Cardiac fibroblast (primary cell): ENCODE measurements around the gene TBC1D5.

Source experiments
- DNase-seq, 2 donors: peaks; one replicate each; pipeline versions ENCODE4 v3.0.0 to v3.0.0-alpha.2; 2010; ENCODE audit warnings: low read depth in 2 of 2
- H3K4me3 ChIP-seq, 2 donors: replicated peaks in 1 of 2; 1 replicate in 1 of 2; 2 replicates in 1 of 2; pipeline ENCODE4 v1.5.1; 2011; ENCODE audit warnings: low read depth in 2 of 2, low read length in 2 of 2, mild to moderate bottlenecking in 2 of 2, moderate library complexity in 1 of 2
- TF ChIP-seq, protein P1 (sequence below): IDR thresholded peaks from one replicate; pipeline ENCODE4 v1.5.1; 2011; ENCODE audit warnings: low read depth, mild to moderate bottlenecking, low read length, inconsistent platforms

The TBC1D5 gene

DNA sequence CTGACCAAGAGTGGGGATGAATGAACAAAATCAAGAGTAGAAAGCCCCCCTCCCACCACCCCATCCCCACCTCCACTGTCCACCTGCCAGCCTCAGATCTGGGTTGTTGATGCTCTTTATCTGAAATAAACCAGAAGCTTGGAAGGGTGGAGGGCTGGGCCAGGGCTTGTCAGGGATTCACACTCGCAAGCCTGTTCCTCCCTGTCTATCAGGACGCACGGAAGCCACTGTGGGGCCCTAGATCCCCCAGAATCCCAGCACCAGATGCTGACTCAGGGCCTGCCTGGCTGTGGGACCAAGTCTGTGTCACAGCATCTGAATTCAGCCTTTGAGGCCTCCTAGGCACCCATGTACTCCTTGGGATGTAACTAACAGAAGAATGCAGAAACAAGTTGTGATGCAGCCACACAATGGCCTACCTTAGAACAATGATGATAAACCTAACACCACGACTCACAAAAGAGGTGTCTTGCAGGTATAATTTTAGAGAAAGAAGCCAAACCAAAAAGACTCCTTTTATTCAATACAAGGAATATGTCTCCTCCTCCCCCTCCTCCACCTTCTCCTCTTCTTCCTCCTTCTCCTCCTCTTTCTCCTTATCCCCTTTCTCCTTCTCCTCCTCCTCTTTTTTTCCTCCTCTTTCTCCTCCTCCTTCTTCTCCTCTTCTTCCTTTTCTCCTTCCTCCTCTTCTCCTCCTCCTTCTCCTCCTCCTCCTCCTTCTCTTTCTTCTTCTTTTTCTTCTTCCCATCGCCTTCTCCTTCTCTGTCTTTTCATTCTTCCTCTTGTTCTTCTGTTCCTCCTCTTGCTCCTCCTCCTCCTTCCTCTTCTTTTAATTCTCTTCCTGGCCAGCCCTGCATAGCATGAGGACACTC is 623.0 kb downstream of the TBC1D5 start:
- no peak for DNase-seq
- H3K4me3 ChIP-seq, result no peak overlapping the region
- TF ChIP-seq, protein P1, sequence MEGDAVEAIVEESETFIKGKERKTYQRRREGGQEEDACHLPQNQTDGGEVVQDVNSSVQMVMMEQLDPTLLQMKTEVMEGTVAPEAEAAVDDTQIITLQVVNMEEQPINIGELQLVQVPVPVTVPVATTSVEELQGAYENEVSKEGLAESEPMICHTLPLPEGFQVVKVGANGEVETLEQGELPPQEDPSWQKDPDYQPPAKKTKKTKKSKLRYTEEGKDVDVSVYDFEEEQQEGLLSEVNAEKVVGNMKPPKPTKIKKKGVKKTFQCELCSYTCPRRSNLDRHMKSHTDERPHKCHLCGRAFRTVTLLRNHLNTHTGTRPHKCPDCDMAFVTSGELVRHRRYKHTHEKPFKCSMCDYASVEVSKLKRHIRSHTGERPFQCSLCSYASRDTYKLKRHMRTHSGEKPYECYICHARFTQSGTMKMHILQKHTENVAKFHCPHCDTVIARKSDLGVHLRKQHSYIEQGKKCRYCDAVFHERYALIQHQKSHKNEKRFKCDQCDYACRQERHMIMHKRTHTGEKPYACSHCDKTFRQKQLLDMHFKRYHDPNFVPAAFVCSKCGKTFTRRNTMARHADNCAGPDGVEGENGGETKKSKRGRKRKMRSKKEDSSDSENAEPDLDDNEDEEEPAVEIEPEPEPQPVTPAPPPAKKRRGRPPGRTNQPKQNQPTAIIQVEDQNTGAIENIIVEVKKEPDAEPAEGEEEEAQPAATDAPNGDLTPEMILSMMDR, result no peak

DNA sequence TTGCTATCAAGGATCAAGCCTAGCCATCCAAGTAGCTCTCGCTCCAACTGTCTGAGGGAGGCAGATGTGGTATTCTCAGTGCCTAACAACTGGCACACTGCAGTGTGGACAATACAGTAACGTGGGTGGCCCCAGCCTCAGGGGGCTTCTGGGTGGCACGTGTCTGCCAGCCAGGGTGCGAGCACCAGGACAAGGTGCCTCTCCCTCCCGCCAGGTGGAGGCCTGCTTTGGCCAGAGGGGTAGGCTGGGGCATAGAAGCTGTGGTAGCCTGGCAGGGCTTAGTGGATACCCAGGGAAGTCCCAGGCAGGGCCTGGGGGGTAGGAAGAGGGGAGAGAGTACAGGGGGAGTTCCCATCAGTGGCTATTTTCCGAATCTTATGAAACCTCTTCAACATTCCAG is 623.7 kb downstream of the TBC1D5 start:
- TF ChIP-seq, protein P1, result no peak
- no peak for DNase-seq

DNA sequence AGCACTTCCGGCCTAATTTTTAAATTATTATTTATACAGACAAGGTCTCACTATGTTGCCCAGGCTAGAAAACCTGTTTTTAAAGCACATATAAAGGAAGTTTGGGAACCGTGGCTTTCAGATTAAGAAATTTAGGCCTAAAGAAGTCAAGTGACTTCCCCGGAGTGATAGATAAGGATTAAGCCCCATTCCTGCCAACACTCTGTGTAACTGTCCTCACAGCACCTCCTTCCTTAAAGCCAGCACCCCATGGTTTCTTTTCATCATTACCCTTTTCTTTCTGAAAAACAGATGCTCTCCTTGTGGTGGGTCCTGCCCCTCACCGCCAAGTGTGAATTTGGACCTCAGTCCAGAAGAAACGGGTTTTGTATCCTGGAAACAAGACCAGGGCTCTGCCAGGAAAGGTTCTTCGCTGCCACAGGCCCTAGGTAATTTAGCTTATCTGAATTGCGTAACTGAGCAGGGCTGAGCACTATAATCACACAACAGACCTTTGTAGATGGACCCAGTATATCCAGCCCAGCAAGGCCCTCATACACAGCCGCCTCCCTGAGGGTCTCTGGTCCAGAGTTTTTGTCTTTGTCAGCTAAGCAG is 626.3 kb downstream of the TBC1D5 start:
- TF ChIP-seq, protein P1, result no peak
- H3K4me3 ChIP-seq, result no peak overlapping the region
- no peak for DNase-seq

More for the DNA sequence above, 623.7 kb downstream of the TBC1D5 start:
- no peak overlapping the region for H3K4me3 ChIP-seq

DNA sequence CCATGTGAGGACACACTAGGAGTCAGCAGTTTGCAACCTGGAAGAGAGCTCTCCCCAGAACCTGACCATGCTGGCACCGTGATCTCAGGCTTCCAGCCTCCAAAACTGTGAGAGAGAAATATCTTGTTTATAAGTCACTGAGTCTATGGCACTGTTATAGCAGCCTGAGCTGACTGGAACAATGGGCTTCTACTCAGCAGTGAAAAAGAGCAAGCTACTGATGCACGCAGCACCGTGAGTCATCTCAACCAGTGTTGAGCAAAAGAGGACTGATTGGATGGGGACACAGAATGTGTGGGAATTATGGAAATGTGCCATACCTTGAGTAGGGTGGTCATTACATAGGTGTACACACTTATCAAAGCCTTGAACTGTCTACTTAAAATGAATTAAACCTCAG is 627.2 kb downstream of the TBC1D5 start:
- H3K4me3 ChIP-seq, result no peak overlapping the region
- TF ChIP-seq, protein P1, result no peak
- DNase-seq, result peak in 1 of 2 donors; percentile 80

DNA sequence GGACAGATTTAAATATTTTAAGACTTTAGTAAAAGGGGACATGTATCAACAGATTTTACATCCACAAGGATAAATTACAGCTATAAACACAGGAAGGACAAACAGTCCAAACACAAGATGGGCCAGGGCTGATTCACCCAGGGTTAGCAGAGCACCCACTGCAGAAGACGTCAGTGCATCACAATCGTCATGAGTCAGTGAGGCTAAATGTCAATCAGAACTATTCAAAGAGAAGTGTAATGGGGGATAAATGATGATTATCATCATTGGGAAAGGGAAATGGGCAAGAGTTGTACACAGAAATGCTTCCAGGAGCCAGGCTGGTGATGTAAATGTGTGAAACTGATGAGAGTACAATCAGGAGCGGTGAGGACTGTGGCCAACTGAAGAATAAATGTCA is 630.8 kb downstream of the TBC1D5 start:
- peak; percentile 15 to 61 for DNase-seq
- no peak overlapping the region for H3K4me3 ChIP-seq
- TF ChIP-seq, protein P1, result no peak

DNA sequence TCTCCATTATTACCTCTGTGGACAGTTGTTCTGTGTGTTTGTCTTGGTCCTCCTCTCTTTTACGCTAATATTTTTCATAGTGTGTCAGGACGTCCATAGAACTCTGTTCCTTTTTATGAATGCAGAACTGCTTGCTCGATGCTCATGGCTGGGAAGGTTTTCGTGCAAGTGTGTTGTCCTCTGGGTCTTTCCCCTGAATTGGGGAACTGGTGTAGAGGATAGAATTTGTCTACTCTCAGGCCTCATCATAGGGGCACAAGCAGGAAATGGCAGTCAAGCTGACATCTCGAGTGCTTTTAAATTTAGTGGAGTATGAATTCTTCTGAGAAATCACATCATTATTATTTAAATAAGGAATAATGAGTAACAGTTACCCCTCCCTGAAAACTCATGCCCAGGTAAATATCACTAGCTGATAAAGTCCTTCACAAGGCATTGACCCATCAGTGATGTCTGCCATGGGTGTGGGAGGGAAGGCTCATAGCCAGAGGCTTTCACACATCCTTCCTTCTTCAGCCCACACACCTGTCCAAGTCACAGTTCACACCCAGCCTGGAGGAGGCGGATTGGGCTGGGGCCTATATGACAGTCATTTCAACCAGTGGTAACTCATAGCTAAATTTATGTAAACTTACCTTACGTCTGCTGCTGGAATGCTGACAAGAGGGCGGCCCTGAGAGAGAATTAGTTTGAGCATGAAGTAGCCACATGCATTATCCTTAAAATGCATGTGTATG is 631.6 kb downstream of the TBC1D5 start:
- TF ChIP-seq, protein P1, result no peak
- no peak overlapping the region for H3K4me3 ChIP-seq
- no peak for DNase-seq
